ENCODE data around the gene CFAP92.

DNA sequence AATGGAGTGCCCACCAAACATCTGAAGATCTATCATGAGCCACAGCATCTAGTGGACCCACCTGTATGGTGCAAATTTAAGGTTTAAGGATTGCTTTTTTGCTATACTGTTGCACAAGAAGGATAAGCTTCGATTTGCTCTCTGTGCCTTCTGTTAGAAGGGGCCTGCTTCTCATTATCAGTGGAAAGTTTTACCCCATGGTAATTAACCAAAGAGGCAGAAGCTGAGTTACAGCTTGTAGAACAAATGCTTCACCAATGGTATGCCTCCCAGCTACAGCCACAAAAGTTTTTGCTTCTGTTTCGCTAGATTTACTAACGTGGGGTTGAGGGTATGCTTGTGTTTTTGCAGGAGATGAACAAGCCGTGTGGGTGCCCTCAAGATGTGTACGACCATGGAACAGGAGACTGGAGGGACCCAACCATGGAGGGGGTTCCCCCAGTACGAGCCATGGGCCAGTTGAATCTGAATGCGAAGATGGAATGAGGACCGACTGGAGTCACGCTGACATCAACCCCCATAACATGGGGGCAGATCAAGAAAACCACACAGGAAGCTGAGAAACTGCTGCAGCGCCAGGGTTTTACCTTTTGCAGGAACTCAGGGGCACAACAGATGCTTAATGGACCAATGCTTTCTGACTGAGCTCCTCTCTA is 70.9 kb downstream of the CFAP92 start:
- no peak for TF ChIP-seq POLR2A (IDR thresholded peaks at IDR 0.05; ENCODE audit: low read depth, low read length)
- TF ChIP-seq POLR2AphosphoS5 (IDR thresholded peaks at IDR 0.05; ENCODE audit: low read depth, low read length) = no peak
- no peak for TF ChIP-seq TAF1 (IDR thresholded peaks at IDR 0.05; ENCODE audit: borderline replicate concordance, low read depth, low read length)

All from GM12892 (cell line).